Germinal center (tissue), 1 donor: ENCODE results near the gene COASY.

ENCODE experiments used
- DNase-seq: peaks from one replicate; pipeline ENCODE4 v3.0.0; 2012; ENCODE audit warnings: mixed read lengths, low spot score

The COASY gene

GRCh38 chr17:42561897-42562387, at the start of gene COASY:
Gene COASY (plus strand): TSS chr17:42562148. CDS start chr17:42562623, 475 bp downstream.
- peak; percentile 91 for DNase-seq

DNA sequence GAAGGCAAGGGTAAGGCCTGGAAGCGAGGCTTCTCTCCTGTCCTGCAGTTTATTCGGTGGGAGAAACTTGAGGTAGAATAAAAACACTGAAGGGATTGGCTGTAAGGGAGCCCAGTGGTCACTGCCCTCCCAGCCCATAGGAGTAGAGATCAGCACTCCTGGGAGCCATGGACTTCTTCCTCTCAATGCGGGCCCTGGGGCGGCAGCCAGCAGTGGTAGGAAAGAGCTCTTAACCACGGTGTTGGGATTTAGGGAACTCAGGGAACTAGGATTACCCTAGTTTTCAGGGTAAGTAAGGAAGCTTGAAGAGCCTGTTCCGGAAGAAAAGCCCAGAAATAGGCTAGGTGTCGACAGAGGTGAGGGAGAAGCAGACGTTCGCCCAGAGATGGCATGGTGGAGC, 49.7 kb upstream of the COASY start:
- no peak for DNase-seq

DNA sequence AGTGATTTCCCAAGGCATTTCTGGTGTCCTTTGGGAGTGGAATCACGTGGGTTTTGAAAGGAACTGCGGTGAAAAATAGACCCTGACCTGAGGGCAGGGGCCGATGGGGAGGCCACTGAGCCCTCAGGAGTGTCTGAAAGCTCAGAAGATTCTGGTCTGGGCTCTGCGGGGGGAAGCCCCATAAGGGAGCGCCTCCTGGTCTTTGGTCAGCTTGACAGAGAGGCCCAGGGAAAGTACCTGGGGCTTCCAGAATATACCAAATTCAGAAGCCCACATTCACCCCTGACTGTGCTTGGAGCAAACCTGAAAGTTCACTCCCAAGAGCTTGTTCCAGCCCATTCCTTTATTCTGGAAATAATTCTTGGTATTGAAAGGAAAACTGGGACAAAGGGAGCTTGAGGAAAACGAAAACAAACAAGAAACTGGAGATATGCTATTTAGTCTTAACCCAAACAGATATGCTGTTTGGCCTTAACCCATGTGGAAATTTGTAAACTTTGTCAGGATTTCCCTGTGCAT, 49.2 kb upstream of the COASY start:
- DNase-seq, result no peak

GRCh38 chr17:42513686-42514085, 48.3 kb upstream of the COASY start:
- no peak for DNase-seq

DNA sequence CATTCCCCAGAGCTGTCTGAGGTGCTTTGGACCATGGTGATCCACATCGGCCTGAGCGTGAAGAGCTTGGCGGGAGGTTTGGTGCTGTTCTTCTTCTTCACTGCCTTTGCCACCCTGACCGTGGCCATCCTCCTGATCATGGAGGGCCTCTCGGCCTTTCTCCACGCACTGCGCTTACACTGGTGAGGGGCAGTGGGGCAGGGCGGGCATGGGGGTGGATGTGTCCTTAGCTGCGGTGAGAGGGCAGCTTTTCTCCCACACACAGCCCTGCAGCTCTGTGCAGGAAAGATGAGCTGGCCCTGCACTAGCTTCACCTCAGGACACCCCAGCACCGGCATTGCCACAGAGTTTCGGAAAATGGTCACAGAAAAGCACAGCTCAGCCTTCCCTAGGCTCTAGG, 47.7 kb upstream of the COASY start:
- no peak for DNase-seq

DNA sequence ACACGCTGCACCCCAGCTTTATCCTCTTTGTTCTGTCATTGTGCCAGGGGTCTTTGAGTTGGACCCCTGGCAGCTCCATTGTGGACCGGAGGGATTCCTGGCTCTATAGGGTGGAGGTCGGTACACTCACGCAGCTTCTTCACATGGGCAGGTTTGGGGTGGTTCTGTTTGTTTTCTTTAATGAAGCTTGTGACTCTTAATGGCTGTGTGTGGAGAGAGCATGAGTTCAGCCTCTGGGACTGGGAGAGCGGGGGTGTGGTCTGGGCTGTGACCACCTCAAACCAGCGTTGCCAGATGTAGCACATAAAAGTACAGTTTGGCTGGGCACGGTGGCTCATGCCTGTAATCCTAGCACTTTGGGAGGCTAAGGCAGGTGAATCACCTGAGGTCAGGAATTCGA, 47.1 kb upstream of the COASY start:
- no peak for DNase-seq

GRCh38 chr17:42517516-42517915, 44.4 kb upstream of the COASY start:
- DNase-seq, result peak; percentile 89

DNA sequence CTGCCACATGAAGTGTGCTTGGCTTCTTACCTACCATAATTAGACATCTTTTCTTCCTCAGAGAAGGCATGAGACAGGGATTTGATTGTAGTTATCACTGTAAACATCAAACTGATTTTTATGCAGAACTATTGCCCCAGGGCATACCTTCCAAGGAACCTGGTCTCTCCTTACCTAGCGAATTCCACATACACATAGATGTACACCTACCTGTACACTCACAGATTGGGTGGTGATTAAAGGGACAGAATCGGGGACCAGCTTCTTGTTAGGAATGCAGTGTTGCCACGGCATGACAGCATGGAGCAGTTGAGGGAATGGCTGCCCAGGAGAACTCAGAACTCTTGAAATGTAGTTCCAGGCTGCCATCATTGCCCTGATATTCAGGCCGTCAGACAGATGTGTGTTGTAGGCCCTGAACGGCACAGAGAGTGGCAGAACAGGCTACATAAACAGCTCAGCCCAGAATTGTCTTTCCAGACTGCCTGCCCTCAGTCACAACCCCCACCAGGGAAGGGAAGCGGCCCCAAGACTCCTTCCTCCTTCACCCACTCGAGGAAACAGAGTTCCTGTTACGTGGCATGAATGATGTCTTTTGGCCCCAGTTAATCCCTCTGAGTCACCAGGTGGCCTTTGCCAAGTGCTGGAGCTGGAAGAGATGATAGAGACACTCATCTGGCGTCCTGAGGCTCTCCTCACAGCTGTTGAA, 43.7 kb upstream of the COASY start:
- no peak for DNase-seq

DNA sequence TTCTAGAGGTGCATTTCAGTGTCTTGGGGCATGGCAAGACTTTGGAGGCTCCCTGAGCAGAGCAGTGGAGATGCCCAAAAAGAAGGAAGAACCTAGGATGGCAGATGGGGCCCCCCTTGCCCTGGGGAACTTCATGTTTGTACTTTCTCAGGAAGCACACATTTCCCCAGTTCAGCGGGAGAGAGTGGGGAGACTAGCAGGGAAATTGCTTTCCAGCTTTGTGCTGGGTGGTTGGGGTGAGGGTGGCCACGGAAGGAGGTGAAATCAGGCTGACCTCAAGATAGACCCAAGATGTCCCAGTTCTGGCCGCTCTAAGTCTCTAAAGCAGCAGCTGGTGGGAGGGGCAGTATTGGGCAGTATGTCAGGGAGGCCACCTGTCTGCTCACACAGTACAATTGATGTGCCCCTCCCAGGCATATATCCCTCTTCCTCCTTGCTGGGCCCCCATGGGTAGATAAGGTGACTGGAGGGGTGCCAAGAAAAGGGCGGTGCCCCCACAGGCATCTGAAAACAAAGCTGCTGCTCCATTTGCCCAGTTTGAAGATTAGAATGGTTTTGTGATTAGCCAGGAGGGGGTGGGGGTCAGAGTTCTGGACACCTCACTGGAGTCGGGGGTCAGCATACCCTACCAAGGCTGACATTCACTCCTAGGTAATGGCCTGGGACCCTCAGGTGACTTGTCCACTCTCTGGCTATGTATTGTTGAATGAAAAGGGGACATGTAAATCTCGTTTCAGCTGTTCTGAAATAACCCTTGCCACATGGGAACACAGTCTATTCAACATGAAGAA, 43.0 kb upstream of the COASY start:
- DNase-seq, result no peak

DNA sequence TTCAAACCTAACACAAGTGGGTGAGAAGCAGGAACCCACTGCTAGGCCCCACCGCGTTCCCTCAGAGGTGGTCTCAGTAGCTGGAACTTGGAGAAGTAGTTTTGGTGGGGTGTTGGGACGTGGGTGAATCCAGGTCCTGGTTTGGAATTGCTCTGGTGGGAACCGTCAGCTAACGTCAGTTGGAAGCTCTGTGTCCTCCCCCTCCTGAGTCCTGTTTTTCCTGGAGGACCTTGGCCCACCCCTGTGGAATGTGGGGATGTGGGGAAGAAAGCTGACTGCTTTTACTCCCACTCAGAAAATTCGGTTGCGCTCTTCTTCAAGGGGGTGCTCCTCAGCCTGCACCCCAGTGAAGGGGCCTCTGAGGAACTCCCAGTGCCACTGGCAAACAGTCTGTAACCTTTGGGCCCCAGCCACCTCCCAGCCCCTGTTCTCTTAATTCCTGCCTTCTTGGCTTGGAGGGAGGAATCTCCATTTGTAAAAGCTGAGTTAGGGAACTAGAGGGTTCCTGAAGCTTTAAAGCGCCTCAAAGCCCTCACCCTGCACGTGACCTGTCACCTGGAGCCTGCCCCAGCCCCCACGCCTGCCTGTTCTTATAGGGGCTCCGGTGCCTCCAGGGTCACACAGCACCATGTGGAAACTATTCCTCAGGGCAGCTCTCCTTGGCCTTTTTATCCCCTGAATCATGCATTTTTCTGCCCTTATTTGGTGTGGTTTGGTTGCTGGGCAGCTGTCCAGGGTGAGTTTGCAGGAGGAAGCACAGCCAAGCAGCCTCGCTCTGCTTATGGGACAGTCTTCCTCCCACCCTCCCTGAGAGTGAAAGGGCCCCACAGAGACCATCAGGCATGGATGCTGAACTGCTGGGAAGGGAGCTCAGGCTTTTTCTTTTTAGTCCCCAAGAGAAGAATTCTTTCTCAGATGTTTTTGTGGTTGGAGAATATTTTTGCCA, 42.1 kb upstream of the COASY start:
- no peak for DNase-seq

DNA sequence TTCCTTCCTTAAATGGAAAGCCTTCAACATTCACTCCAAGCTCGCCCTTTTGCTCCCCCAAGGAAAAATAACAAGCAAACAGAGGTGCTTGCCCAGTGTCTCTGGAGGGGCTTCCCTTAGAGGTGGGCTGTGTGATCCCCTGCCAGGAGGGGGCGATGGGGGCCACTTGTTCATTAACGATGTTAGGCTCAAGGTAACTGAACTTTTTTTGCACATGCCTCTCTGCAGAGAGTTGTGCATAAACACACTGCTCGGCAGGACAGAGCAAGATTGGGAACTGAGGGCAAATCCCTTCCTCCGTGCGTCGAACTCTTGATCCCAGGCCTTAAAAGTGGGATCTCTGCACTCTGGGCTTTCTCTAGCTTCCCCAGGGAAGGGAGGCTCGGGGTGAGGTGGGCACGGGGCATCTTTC, 41.4 kb upstream of the COASY start:
- DNase-seq, result no peak

- DNase-seq, result no peak
Measured at GRCh38 chr17:42521036-42521435, 40.9 kb upstream of the COASY start.

- no peak for DNase-seq
Measured at GRCh38 chr17:42521666-42522262, 40.2 kb upstream of the COASY start.

DNA sequence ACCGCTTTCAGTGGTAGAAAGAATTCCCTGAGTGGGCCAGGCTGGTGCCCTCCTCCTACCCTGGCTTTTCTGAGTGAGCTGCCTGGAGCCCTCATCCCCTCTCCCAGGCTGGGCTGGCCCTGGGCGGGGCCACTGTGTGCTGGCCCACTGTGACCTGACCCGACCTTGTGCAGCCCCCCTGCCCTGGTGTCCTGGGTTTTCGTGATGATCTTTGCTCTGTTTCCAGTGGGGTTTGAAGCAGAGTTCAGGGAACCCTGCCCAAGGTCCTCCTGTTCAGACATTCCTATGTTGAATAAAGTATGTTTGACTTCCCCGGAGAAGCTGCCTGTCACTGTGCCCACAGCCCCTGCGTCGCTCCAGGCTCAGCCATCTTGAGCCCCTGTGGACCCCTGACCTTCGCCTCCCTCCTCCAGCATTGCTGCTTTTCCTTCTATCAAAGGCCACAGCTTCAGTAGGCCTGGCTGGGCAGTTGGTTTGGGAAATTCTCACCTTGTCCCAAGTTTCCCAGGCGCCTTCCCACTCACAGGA, 39.6 kb upstream of the COASY start:
- no peak for DNase-seq

- no peak for DNase-seq
Measured at GRCh38 chr17:42522798-42523278, 39.1 kb upstream of the COASY start.

GRCh38 chr17:42525221-42525620, 36.7 kb upstream of the COASY start:
- no peak for DNase-seq

GRCh38 chr17:42526031-42526444, 35.9 kb upstream of the COASY start:
- DNase-seq, result no peak

DNA sequence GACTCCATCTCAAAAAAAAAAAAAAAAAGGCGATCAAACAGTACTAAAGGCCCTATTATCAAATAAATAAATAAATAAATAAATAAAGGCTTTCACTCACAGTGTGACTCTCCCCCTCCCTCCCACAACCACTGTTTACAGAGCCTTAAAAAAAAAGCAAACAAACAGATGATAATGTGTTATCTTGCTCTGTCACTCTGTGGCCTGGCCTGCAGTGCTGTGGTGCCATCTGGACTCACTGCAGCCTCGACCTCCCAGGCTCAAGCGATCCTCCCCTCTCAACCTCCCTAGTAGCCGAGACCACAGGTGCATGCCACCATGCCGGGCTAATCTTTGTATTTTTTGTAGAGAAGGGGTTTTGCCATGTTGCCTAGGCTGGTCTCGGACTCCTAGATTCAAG, 34.0 kb upstream of the COASY start:
- DNase-seq, result no peak

- DNase-seq, result no peak
Measured at GRCh38 chr17:42529061-42529460, 32.9 kb upstream of the COASY start.

DNA sequence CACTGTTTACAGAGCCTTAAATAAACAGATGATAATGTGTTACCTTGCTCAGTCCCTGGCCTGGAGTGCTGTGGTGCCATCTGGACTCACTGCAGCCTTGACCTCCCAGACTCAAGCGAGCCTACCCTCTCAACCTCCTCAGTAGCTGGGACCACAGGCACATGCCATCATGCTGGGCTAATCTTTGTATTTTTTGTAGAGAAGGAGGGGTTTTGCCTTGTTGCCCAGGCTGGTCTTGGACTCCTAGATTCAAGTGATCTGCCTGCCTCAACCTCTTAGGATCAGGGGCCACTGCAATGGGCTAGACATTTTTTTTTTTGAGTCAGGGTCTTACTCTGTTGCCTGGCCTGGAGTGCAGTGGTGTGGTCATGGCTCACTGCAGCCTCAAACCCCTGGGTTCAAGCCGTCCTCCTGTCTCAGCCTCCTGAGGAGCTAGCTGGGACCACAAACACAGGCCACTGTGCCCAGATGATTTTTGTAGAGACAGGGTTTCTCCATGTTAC, 30.9 kb upstream of the COASY start:
- no peak for DNase-seq
